Measurements from ENCODE around the gene AMER3. TPM values are rescaled to one million over a fixed set of nuclear protein-coding genes. Genes with fewer than 3 reads are reported as not detected.

The AMER3 gene
- total RNA-seq, 2 experiments from 2014 or later, result not detected

DNA sequence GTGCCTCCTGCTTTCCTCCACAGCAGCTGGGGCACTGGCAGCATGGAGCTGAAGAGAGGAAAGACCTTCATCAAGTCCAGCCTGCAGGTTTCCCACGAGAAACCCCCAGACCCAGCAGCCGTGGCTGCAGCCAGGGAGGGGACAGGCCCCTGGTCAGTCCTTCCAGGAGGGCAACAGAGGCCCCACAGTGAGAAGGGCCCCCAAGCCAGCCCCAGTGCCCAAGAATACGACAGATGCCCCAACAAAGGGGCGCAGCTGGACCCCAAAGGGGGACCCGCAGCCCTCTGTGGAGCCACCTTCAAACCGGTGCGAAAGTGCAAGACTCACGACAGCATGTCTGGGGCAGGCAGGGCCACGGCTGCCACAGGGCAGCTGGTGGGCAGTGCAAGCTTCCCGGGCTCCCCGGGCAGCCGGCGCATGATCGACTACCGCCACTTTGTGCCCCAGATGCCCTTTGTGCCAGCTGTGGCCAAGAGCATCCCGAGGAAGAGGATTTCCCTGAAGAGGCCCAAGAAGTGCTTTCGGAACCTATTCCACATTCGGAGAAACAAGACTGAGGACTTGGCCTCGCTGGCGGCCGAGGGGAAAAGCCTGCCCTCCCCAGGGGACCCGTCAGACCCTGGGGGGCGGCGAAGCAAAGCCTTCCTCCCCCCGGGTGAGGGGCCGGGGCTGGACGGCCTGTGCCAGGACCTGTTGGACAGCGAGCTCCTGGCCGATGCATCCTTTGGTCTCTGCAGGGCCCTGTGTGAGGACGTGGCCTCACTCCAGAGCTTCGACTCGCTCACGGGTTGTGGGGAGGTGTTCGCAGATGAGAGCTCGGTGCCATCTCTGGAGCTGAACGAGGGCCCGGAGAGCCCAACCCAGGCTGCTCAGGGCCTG, 6.9 kb downstream of the AMER3 start:
- intact Hi-C loops (cut with micrococcal nuclease; ENCODE audit: unreplicated experiment), result no loop called here
- H3K4me2 ChIP-seq (ENCODE audit: low read length), result no peak overlapping the region
- H3K4me1 ChIP-seq (ENCODE audit: insufficient read depth, low read length, poor library complexity, severe bottlenecking), result no peaks in the 10 kb centered on the region
- ChIA-PET CTCF (ENCODE audit: unreplicated experiment) (no interaction called here), POLR2A (no interaction called here)
- H3K79me2 ChIP-seq (ENCODE audit: insufficient read depth, low read depth, low read length), result no peaks in the 10 kb centered on the region
- no peaks in the 10 kb centered on the region for H3K36me3 ChIP-seq (ENCODE audit: insufficient read depth, low read length)
- no peaks in the 10 kb centered on the region for H3K9me2 ChIP-seq (ENCODE audit: insufficient read depth, low read length)
- no peaks in the 10 kb centered on the region for H3K9me3 ChIP-seq (ENCODE audit: low read length)
- no peak for TF ChIP-seq EZH2phosphoT487 (IDR thresholded peaks at IDR 0.05; ENCODE audit: borderline replicate concordance, low read depth, low read length)
- TF ChIP-seq CTCF (conservative IDR thresholded peaks at IDR 0.05; ENCODE audit: low read length), result no peak
- no peak overlapping the region for H3K4me3 ChIP-seq (ENCODE audit: low read depth, low read length, poor library complexity, severe bottlenecking)
- H3K27ac ChIP-seq (ENCODE audit: low read depth, low read length, poor library complexity, severe bottlenecking), result no peak overlapping the region
- no peaks in the 10 kb centered on the region for H4K20me1 ChIP-seq (ENCODE audit: insufficient read depth, low read length)
- DNase-seq (ENCODE audit: low spot score), result no peak
- BruUV-seq (replicated peaks), result no TSS peak
- no peak overlapping the region for H2AFZ ChIP-seq (ENCODE audit: low read length)

GRCh38 chr2:130762910-130763385, 7.6 kb downstream of the AMER3 start:
- Histone ChIP-seq H3K9me3 (ENCODE audit: low read length) (no peaks in the 10 kb centered on the region), H3K4me1 (ENCODE audit: insufficient read depth, low read length, poor library complexity, severe bottlenecking) (no peaks in the 10 kb centered on the region), H3K4me3 (ENCODE audit: low read depth, low read length, poor library complexity, severe bottlenecking) (no peak overlapping the region), H3K36me3 (ENCODE audit: insufficient read depth, low read length) (no peaks in the 10 kb centered on the region), H3K79me2 (ENCODE audit: insufficient read depth, low read depth, low read length) (no peaks in the 10 kb centered on the region), H3K27ac (ENCODE audit: low read depth, low read length, poor library complexity, severe bottlenecking) (no peak overlapping the region), H3K9me2 (ENCODE audit: insufficient read depth, low read length) (no peaks in the 10 kb centered on the region), H2AFZ (ENCODE audit: low read length) (no peak overlapping the region), H3K4me2 (ENCODE audit: low read length) (no peak overlapping the region), H4K20me1 (ENCODE audit: insufficient read depth, low read length) (no peaks in the 10 kb centered on the region)
- BruUV-seq (replicated peaks), result no TSS peak
- TF ChIP-seq EZH2phosphoT487 (IDR thresholded peaks at IDR 0.05; ENCODE audit: borderline replicate concordance, low read depth, low read length), result no peak
- no peak for TF ChIP-seq CTCF (conservative IDR thresholded peaks at IDR 0.05; ENCODE audit: low read length)
- no peak for DNase-seq (ENCODE audit: low spot score)
- ChIA-PET POLR2A (no interaction called here), CTCF (ENCODE audit: unreplicated experiment) (no interaction called here)
- intact Hi-C loops (cut with micrococcal nuclease; ENCODE audit: unreplicated experiment), result no loop called here

- H3K36me3 ChIP-seq (ENCODE audit: insufficient read depth, low read length), result no peaks in the 10 kb centered on the region
- no peak overlapping the region for H3K27ac ChIP-seq (ENCODE audit: low read depth, low read length, poor library complexity, severe bottlenecking)
- H3K9me3 ChIP-seq (ENCODE audit: low read length), result no peaks in the 10 kb centered on the region
- CTCF ChIA-PET (ENCODE audit: unreplicated experiment), result no interaction called here
- no TSS peak for BruUV-seq (replicated peaks)
- intact Hi-C loops (cut with micrococcal nuclease; ENCODE audit: unreplicated experiment), result no loop called here
- TF ChIP-seq CTCF (conservative IDR thresholded peaks at IDR 0.05; ENCODE audit: low read length) (no peak), EZH2phosphoT487 (IDR thresholded peaks at IDR 0.05; ENCODE audit: borderline replicate concordance, low read depth, low read length) (no peak)
- no peak overlapping the region for H3K4me3 ChIP-seq (ENCODE audit: low read depth, low read length, poor library complexity, severe bottlenecking)
- no peak overlapping the region for H2AFZ ChIP-seq (ENCODE audit: low read length)
- DNase-seq (ENCODE audit: low spot score), result no peak
- H3K9me2 ChIP-seq (ENCODE audit: insufficient read depth, low read length), result no peaks in the 10 kb centered on the region
- no peaks in the 10 kb centered on the region for H3K4me1 ChIP-seq (ENCODE audit: insufficient read depth, low read length, poor library complexity, severe bottlenecking)
- H3K79me2 ChIP-seq (ENCODE audit: insufficient read depth, low read depth, low read length), result no peaks in the 10 kb centered on the region
- no peak overlapping the region for H3K4me2 ChIP-seq (ENCODE audit: low read length)
- no peaks in the 10 kb centered on the region for H4K20me1 ChIP-seq (ENCODE audit: insufficient read depth, low read length)
- POLR2A ChIA-PET, result no interaction called here
Measured at GRCh38 chr2:130763405-130763804, 8.1 kb downstream of the AMER3 start.

Measured in OCI-LY7 (cell line).